ENCODE results near the gene CCDC174. TPM values are rescaled to one million over a fixed set of nuclear protein-coding genes. Genes with fewer than 3 reads are reported as not detected.

Gene CCDC174
- total and polyA plus RNA-seq, 2 donors (not counting 1 experiment from before 2014, with no cell fraction given): 9.9 to 47.1 TPM

- Histone ChIP-seq H3K27ac (ENCODE audit: low read length in 2 of 2) (no peak overlapping the region), H2AFZ (ENCODE audit: insufficient read depth, low read depth, low read length, poor library complexity, severe bottlenecking) (no peak overlapping the region), H3K4me3 (ENCODE audit: control extremely low read depth in 1 of 5, extremely low read depth in 1 of 5, insufficient read depth in 1 of 5, low read depth in 2 of 5, low read length in 4 of 5) (no peak overlapping the region), H3K79me2 (ENCODE audit: control insufficient read depth, insufficient read depth, low read length) (no peaks in the 10 kb centered on the region), H4K20me1 (ENCODE audit: control insufficient read depth, insufficient read depth, low read length, poor library complexity, severe bottlenecking) (no peaks in the 10 kb centered on the region), H3K27me3 (replicated peaks in 1 of 4; ENCODE audit: control extremely low read depth in 1 of 4, control insufficient read depth in 3 of 4, insufficient read depth in 4 of 4, low read length in 3 of 4) (peaks cover 0 to 14% (median 9%) of the 10 kb centered on the region in 4 experiments), H3K4me1 (ENCODE audit: control insufficient read depth in 2 of 2, insufficient read depth in 2 of 2, low read length in 2 of 2) (no peaks in the 10 kb centered on the region), H3K9me3 (ENCODE audit: control extremely low read depth in 1 of 3, control insufficient read depth in 2 of 3, insufficient read depth in 1 of 3, low read length in 2 of 3) (no peaks in the 10 kb centered on the region), H3K4me2 (replicated peaks; ENCODE audit: low read depth, low read length, poor library complexity, severe bottlenecking) (no peak overlapping the region), H3K9ac (ENCODE audit: low read length) (no peak overlapping the region), H3K36me3 (replicated peaks in 1 of 2; ENCODE audit: control extremely low read depth in 1 of 2, control insufficient read depth in 1 of 2, extremely low read depth in 1 of 2, insufficient read depth in 2 of 2, low read length in 1 of 2) (no peaks in the 10 kb centered on the region)
- Mint-ChIP-seq H3K4me1 (no peaks in the 10 kb centered on the region), H3K27ac (no peak overlapping the region), H3K4me3 (no peak overlapping the region), H3K27me3 (peaks cover 57% of the 10 kb centered on the region), H3K9me3 (ENCODE audit: insufficient read depth) (no peaks in the 10 kb centered on the region)
- DNase-seq (no peak), ATAC-seq (ENCODE audit: low read depth) (no peak)
- CTCF ChIA-PET: no interaction called here
- WGBS (ENCODE audit: insufficient coverage): no CpG with 5 or more reads among the region's 1 CpG
- intact Hi-C loops (cut with micrococcal nuclease): no loop called here
- POLR2A ChIA-PET: no interaction called here
- TF ChIP-seq CTCF (IDR thresholded peaks at IDR 0.05): no peak
- TF ChIP-seq EZH2 (IDR thresholded peaks at IDR 0.05; ENCODE audit: borderline replicate concordance, insufficient read depth, low read depth, low read length, poor library complexity, severe bottlenecking): no peak
Observed at GRCh38 chr3:14614189-14614588, 37.4 kb upstream of the CCDC174 start.

DNA sequence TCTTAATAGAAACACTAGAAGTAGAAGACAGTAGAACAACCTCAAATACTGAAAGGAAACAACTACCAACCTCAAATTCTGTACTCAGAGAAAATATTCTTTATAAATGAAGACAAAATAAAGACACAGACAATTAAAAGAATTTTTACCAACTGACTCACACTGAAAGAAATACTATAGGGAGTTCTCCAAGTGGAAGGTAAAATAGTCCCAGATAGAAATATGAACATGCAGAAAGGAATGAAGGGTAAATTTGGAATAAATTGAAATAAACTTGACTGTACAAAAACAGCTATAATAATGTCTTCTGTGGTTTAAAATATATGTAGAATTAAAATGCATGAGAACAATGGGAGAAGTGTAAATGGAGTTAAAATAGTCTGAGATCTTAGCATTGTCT, 36.7 kb upstream of the CCDC174 start:
- Histone ChIP-seq H3K9me3 (ENCODE audit: control extremely low read depth in 1 of 3, control insufficient read depth in 2 of 3, insufficient read depth in 1 of 3, low read length in 2 of 3) (no peaks in the 10 kb centered on the region), H3K4me1 (ENCODE audit: control insufficient read depth in 2 of 2, insufficient read depth in 2 of 2, low read length in 2 of 2) (no peaks in the 10 kb centered on the region), H2AFZ (ENCODE audit: insufficient read depth, low read depth, low read length, poor library complexity, severe bottlenecking) (no peak overlapping the region), H3K79me2 (ENCODE audit: control insufficient read depth, insufficient read depth, low read length) (no peaks in the 10 kb centered on the region), H3K27ac (ENCODE audit: low read length in 2 of 2) (no peak overlapping the region), H3K9ac (ENCODE audit: low read length) (no peak overlapping the region), H3K27me3 (replicated peaks in 1 of 4; ENCODE audit: control extremely low read depth in 1 of 4, control insufficient read depth in 3 of 4, insufficient read depth in 4 of 4, low read length in 3 of 4) (peaks cover 0 to 18% (median 9%) of the 10 kb centered on the region in 4 experiments), H3K4me3 (ENCODE audit: control extremely low read depth in 1 of 5, extremely low read depth in 1 of 5, insufficient read depth in 1 of 5, low read depth in 2 of 5, low read length in 4 of 5) (no peak overlapping the region), H4K20me1 (ENCODE audit: control insufficient read depth, insufficient read depth, low read length, poor library complexity, severe bottlenecking) (no peaks in the 10 kb centered on the region), H3K4me2 (replicated peaks; ENCODE audit: low read depth, low read length, poor library complexity, severe bottlenecking) (no peak overlapping the region), H3K36me3 (replicated peaks in 1 of 2; ENCODE audit: control extremely low read depth in 1 of 2, control insufficient read depth in 1 of 2, extremely low read depth in 1 of 2, insufficient read depth in 2 of 2, low read length in 1 of 2) (no peaks in the 10 kb centered on the region)
- TF ChIP-seq CTCF (IDR thresholded peaks at IDR 0.05): no peak
- no peak for TF ChIP-seq EZH2 (IDR thresholded peaks at IDR 0.05; ENCODE audit: borderline replicate concordance, insufficient read depth, low read depth, low read length, poor library complexity, severe bottlenecking)
- Mint-ChIP-seq H3K27ac (no peak overlapping the region), H3K9me3 (ENCODE audit: insufficient read depth) (no peaks in the 10 kb centered on the region), H3K4me1 (no peaks in the 10 kb centered on the region), H3K27me3 (peaks cover 61% of the 10 kb centered on the region), H3K4me3 (no peak overlapping the region)
- ATAC-seq (ENCODE audit: low read depth): no peak
- no peak for DNase-seq
- CTCF ChIA-PET: no interaction called here
- POLR2A ChIA-PET: no interaction called here
- intact Hi-C loops (cut with micrococcal nuclease): no loop called here

Measured in B cell (primary cell).